GM20000 (cell line): ENCODE data around the gene NOC4L.

Source experiments
- DNase-seq: peaks from one replicate; pipeline ENCODE4 v3.0.0; 2012; ENCODE audit warnings: low spot score
- CTCF ChIP-seq: IDR thresholded peaks from 2 replicates; pipeline ENCODE4 v1.5.1; 2012; ENCODE audit warnings: mild to moderate bottlenecking, control low read depth; ENCODE audit errors: extremely low read depth, missing control alignments

Gene NOC4L

GRCh38 chr12:132196038-132196872, 52.0 kb downstream of the NOC4L start:
- TF ChIP-seq CTCF: no peak
- no peak for DNase-seq

- TF ChIP-seq CTCF: no peak
- no peak for DNase-seq
These were observed 52.7 kb downstream of the NOC4L start for GRCh38 chr12:132196873-132197390.

GRCh38 chr12:132197581-132198354, 53.5 kb downstream of the NOC4L start:
- no peak for DNase-seq
- TF ChIP-seq CTCF: no peak

GRCh38 chr12:132199101-132199500, 54.8 kb downstream of the NOC4L start:
- no peak for DNase-seq

GRCh38 chr12:132199526-132200319, 55.5 kb downstream of the NOC4L start:
- TF ChIP-seq CTCF: no peak
- DNase-seq: no peak

More at GRCh38 chr12:132199101-132199500, 54.8 kb downstream of the NOC4L start:
- no peak for TF ChIP-seq CTCF

GRCh38 chr12:132200800-132201199, 56.5 kb downstream of the NOC4L start:
- no peak for TF ChIP-seq CTCF

More at GRCh38 chr12:132200800-132201199, 56.5 kb downstream of the NOC4L start:
- no peak for DNase-seq
